ENCODE data around the gene CCNF.

Gene CCNF

DNA sequence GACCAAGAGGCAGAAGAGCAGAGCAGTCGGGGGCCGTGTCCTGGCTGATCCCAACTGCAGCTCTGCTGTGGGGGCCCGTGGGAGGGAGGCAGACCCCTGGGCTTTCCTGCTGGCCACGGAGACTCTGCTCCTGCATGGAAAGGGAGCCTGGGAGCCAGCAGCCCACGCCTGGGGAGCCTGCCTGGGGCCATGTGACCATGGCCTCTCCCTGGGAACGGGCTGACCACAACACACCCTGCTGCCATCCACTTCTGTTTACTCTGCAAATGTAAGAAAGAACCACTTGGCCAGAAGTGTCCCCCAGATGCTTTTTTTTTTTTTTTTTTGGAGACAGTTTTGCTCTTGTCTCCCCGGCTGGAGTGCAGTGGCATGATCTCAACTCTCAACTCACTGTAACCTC is 28.7 kb downstream of the CCNF start:
- DNase-seq = no peak

DNA sequence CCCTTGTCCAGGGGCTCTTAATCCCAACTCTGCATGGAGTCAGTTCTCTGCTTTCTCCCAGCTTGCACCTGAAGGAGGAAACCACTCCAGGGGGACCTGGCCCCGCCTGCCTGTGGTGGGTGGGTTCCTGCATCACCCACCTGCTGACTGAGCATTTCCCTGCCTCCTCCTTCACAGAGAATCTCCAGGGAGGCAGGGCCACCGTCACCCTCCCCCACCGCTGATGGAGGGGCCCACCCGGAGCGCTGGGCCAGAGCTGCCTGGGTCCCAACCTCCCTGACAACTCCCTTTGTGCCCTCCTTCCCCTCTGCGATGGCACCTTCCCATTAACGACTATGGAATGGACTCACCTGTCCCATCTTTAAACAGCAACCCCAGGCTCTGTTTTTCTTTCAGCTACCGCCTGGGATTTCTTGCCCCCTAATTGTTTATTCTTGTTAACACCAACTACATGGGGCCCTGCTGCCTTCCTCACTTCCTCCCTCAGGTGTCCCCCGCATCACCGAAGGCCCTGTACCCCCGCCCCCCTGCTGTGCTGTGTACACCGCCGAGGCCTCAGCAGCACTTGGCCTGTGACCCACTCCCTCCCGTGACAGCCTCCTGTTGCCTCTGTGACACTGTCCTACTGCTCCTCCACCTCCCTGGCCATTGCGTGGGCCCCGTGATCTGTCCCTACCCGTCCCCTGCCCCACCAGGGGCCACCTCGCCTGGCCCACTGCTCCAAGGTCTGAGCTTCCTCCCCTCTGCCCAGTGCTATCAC is 29.8 kb downstream of the CCNF start:
- no peak for DNase-seq

DNA sequence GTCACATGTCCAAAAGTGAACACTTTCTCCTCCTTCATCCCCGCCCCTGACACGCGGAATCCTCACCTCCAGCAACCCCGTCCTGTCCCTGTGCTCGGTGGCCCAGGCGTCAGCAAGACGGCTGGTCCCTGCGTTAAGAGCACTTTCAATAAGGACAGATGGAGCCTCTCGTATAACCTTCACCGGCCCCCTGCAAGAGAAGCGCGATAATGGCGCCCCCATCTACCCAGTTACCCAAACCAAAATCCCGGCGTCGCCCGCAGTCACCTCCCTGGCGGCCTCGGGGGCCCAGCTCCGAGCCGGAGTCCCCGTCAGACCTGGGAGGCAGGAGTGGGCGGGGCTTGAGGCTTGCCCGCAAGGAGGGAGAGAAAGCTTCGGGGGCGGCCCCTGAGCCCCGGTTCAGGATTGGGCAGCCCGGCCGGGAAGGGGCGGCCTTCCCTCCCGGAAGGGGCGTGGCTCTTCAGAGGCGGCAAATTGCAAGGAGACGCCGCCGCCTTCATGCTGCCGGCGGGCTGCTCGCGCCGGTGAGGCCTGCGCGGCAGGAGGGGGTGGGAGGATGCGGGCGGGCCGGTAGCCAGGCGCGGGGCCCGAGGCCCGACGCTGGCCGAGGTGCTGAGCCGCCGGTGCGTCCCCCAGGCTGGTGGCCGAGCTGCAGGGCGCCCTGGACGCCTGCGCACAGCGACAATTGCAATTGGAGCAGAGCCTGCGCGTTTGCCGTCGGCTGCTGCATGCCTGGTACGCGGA is 30.6 kb downstream of the CCNF start, which contains the start of gene TEDC2:
TSS of gene TEDC2 (plus strand) at position 463 of the 744 bp plus-strand sequence. CDS start at position 499, 36 bp downstream.
- peak; percentile 45 for DNase-seq

DNA sequence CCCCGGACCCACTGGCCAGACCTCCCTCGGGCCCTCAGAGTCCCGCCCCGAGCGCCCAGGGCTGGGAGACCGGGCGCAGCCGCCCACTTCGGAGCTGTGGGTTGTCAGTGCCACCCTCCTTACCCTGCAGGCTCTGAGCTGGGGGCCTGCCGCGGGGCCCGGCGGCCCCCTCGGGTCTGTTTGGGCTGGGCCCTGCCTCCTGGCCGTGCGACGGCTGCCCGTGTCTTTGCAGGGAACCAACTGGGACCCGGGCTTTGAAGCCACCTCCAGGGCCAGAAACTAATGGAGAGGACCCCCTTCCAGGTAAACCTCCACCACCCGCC is 31.1 kb downstream of the CCNF start:
- no peak for DNase-seq

GRCh38 chr16:2460916-2461315 is 31.7 kb downstream of the CCNF start:
- DNase-seq = no peak

DNA sequence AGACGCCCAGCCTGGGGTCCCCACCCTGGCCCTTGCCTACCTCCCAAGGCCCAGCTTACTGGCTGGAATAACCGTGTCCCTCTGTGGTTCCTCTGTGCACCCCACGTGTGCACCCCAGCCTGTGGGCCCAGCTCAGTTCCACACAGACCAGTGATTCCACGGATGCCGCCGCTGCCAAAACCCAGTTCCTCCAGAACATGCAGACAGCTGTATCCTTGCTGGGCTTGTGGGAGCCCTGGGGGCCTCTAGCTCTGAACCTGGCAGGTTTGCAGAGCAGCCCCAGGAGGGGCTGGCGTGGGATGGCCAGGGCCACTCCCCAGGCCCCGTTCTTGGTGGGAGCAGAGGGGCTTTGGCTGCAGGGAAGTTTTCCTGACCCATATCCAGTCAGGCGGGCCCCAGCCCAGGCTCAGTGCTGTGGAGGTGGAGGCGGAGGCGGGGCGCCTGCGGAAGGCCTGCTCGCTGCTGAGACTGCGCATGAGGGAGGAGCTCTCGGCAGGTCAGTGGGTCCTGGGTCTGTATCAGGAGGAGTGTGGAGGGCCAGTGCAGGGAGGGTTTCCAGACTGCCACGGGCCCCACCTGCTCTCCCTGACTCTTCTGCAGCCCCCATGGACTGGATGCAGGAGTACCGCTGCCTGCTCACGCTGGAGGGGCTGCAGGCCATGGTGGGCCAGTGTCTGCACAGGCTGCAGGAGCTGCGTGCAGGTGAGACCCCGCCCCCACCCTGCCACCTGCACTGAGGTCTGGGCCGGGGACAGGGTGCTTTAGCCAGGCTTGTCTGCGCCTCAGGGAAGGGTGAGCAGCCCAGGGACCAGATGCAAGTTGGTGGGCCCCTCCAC is 33.0 kb downstream of the CCNF start:
- DNase-seq = no peak

DNA sequence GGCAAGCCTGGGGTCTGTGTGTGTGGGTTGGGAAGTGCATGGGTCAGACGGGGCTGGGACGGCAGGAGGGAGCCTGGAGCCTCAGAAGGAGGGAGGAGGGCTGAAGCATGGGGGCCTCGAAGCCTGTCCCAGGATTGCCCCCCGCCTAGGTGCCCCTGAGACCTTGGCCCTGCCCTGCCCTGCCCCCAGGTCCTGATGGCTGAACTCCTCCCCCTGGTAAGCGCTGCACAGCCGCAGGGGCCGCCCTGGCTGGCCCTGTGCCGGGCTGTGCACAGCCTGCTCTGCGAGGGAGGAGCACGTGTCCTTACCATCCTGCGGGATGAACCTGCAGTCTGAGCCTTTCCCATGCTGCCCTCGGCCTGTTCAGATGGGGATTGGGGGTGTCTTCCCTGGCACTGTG is 35.1 kb downstream of the CCNF start:
- no peak for DNase-seq

DNA sequence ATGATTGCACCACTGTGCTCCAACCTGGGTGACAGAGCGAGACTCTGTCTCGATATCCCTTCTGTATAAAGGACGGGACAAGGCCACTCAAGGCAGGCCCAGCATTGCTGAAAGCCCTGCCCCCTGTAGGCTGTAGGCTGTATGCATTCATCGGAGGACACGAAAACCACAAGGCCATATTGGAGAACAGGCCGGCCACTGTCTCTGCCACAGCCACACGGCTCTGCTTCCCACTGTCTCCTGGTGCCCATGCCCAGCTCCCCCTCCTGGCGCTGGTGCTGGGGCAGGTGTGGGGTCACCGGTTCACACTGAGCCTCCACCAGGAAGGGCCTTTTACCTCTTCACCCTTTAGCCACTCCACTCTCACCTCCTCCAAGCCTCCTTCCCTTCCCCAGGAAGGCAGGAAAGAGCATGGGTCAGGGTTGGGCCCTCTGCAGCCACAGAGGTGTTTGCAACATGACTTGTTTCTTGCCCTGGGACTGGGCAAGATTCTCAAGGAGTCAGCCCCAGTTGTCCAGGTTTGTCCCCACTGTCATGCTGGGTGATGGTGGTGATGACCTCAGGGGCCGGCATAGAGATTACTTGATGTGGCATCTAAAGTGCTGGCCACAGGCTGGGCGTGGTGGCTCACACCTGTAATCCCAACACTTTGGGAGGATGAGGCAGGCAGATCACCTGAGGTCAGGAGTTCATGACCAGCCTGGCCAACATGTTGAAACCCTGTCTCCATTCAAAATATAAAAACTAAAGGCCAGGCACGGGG is 36.6 kb downstream of the CCNF start:
- no peak for DNase-seq

- no peak for DNase-seq
These were observed 37.6 kb downstream of the CCNF start for GRCh38 chr16:2466667-2467527.

DNA sequence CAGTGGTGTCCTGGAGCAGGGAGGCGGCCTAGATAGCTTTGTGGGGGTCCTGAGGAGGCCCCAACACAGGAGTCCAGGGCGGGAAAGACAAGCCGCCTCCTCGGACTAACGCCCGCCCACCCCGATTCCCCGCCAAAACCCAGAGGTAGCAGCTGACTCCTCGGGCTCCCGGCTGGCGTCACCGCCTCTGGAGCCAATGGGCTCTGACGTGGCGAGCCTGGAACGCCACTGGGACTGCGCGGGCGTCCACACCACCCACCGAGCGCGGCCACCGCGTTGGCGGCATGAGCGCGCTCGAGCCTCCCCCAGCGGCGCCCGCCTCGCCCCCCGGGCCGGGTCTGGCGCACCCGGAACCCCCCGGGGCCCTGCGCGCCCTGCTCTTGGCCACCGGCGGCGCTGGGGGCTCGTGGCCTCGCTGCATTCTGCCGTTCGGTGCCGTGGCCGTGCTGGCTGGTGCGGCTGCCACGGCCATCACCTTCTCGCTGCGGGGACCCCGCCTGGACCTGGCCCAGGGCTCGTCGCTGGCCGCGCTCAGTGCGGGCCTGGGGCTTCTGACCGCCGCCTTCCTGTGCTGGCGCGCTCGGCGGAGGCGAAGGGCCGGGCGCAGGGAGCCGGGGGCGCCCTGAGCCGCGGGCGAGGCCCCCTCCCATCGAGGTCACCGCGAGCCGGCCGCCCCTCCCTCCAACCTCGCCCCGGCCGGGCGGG is 38.4 kb downstream of the CCNF start:
- DNase-seq = peak; percentile 47

GRCh38 chr16:2468233-2468724 is 39.0 kb downstream of the CCNF start:
- DNase-seq = peak; percentile 65

GRCh38 chr16:2468725-2469398 is 39.6 kb downstream of the CCNF start:
- peak; percentile 65 for DNase-seq

DNA sequence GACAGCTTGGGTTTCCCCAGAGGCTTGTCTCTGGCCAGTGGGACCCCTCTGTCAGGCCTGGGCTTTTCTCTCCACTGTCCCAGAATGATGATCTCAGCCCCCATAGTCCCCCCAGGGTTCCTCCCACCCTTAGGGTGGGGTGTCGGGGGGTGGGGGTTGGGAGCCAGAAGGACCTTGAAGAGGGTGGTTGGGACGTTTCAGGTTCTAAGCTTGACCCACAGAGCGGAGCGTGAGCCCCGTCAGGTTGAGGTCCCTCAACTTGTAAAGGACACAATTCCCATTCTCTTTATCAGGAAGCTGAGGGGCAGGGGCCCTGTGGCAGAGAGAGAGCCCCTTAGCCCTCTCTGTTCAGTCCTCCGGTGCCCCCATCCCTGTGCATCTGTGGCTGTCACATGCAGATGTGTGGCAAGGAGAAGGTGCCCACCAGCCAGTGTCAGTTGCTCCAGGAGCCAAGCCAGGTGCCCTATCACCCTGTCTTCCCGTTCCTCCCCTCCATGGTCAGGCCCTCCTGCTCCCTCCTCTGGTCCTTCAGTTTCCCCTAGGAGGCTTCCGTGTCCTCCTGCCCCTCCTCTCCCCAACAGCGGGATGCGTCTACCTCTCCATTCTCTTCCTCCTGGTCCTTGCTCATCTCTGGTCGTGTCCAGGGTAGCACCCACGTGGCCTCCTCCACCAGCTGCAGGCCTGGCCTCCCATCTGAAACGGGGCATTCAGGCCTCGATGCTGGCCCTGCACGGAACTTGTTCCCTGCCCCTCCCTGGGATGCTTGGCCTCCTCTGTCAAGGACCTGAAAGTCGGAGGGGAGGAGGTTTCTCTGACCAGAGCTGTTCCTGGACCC is 40.4 kb downstream of the CCNF start:
- no peak for DNase-seq

DNA sequence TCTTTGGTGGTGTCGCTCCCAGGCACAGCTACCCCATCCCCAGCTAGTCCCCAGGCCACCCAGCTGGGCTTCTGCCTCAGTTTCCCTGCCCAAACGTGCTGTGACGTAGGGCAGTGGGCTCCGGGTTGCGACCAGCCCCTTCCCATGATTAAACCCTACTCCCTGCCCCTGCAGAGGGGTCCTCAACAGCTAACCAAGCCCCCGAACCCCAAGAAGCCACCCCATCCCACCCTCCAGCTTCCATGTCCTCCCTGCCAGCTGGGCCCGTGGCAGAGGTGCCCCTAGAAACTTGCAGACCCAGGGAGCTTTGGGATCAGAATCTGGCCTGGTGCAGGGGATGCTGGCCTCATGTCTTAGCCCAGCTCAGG is 41.0 kb downstream of the CCNF start:
- DNase-seq = no peak

DNA sequence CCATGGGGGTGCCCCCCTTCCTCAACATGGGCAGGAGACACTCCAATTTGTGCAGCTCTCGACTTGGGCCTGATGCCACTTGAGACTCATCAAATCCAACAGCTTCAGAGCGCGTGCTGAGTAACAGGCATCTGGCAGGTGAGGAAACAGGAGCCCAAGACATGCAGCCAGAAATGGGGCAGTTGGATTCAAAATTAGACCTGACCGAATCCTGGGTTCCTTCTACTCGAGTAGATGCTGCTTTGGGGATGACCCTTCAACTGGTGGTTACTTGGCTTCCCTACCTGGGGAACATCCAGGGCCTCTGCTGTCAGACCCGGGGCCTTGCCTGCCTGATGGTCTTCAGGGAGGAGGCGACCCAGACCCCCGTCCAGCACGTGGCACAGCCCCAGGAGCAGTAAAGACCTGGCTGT is 41.4 kb downstream of the CCNF start:
- no peak for DNase-seq

DNA sequence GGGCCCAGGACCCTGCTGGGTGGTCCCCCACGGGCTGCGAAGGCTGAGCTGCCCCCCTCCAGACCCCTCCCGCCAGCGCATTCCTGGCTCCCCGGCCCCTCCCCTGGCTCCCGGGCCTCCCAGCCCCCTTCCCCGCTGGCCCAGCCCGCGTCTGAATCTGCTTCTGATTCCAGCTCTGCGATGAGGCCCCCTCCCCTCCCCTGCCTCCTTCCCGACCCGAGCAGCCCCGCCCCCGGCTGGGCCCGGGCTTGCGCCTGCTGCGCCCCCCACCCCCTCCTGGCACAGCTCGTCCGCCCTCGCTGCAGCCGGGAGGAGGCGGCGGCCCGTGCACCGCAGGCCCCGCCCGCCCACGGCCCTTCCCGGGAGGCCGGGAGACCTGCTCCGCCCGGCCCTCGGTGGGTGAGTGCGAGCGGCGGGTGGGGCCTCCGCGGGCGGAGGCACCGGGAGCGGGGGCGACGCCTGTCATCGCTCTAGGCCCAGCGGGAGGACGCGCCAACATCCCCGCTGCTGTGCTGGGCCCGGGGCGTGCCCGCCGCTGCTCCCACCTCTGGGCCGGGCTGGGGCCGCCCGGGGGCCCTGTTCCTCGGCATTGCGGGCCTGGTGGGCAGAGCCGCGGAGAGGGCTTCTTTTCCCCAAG is 41.9 kb downstream of the CCNF start, which contains the start of gene NTN3:
TSS of gene NTN3 (plus strand) at position 282 of the 637 bp plus-strand sequence. CDS start 405 bp downstream, outside the sequence.
- DNase-seq = no peak

DNA sequence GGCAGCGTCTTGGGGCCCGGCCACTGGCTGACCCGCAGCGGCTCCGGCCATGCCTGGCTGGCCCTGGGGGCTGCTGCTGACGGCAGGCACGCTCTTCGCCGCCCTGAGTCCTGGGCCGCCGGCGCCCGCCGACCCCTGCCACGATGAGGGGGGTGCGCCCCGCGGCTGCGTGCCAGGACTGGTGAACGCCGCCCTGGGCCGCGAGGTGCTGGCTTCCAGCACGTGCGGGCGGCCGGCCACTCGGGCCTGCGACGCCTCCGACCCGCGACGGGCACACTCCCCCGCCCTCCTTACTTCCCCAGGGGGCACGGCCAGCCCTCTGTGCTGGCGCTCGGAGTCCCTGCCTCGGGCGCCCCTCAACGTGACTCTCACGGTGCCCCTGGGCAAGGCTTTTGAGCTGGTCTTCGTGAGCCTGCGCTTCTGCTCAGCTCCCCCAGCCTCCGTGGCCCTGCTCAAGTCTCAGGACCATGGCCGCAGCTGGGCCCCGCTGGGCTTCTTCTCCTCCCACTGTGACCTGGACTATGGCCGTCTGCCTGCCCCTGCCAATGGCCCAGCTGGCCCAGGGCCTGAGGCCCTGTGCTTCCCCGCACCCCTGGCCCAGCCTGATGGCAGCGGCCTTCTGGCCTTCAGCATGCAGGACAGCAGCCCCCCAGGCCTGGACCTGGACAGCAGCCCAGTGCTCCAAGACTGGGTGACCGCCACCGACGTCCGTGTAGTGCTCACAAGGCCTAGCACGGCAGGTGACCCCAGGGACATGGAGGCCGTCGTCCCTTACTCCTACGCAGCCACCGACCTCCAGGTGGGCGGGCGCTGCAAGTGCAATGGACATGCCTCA is 42.6 kb downstream of the CCNF start:
- DNase-seq = no peak

DNA sequence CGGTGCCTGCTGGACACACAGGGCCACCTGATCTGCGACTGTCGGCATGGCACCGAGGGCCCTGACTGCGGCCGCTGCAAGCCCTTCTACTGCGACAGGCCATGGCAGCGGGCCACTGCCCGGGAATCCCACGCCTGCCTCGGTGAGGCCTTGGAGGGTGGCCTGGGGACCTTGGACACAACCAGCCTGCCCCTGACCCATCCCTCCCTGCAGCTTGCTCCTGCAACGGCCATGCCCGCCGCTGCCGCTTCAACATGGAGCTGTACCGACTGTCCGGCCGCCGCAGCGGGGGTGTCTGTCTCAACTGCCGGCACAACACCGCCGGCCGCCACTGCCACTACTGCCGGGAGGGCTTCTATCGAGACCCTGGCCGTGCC is 43.2 kb downstream of the CCNF start:
- no peak for DNase-seq

All from NCI-H2081 treated with DMSO at 0.1 percent for 48 hours (cell line).